GM18861 (cell line): Measurements from ENCODE around the gene BMPER.

Experiments used
- ATAC-seq: cut with Tn5 transposase; IDR thresholded peaks from one replicate; pipeline ENCODE4 v1.9.1; 2021; ENCODE audit not compliant: unreplicated experiment

Gene BMPER

DNA sequence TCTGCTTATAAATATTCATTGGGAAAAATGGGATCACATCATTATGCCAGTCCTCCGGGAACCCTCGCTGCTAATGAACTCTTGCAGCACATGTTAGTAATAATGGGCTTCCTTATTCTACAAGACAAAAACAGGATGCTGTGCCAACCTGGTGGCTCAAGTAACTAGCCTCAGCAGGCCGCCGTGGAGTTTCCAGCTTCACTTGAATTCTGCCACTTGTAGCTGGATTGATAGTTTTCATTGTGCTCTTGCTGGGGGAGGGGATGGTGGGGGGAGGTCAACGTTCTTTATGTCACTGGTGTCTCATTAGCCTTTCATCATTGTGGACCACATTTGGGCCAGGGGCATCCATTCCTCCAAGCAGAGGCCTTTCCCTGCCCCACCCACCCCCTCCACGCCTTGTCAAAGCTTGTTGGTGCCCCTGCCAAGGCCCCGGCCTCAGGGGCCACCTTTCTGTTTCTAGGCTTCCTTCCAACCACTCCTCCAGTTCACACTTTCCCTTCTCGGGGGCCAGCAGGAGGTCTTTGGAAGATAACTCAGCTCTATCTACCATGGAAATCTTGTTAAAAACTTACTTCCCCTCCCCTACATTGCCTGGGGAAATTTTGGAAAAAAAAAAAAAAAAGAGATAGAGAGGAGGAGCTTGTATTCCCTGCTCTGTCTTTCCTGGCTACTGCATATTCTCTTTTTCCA, 153.9 kb downstream of the BMPER start:
- ATAC-seq: no peak

DNA sequence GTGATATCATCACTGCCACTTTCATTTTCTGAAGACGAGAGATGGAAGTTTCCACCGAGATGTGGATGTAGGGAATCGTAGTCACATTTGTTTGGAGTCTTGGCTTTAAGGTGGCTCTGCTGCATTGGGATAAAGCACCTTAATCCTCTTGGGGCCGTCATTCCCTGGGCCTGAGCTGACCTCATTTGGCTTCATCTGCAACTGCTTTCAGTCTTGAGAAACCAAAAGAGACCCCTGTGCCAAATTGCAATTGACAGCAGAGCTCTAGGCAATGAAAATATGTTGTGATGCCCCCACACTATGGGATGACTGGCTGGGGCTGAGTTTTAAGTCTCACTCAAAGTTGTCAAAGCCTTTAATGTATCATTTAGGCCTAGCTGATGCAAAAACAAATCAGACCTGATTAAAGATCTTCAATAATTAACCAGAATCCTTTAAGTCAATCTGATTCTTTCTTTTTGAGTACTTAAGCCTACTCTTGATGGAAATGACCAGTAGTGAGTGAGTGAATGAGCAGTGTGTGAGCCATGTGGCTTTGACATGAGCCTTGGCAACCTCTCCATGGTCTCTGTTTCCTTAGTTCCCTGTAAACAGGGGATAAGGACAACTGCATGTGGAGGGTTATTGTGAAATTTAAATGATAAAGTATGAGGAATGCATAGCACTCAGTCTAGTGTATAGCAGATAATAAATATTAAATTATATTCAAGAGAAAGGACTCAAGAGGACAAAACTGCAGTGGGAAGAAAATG, 155.0 kb downstream of the BMPER start:
- ATAC-seq: no peak

DNA sequence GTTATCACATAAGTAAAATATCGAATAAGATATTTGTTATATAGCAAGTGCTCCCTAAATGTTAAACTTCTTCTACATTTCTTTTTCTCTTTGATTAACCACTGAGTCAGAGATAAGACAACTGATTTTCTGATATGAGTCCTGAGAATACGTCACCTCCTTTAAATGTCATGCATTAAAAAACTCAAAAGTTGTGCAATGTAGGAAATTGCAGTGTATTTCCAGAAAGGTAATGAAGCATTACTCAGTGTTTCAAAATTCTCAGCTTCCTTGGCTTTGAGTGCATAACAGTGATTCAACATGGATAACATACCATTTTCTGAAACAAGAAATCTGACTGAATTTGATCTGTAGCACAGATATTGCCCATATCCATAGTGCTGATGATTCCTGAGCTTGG, 155.8 kb downstream of the BMPER start:
- ATAC-seq: no peak

DNA sequence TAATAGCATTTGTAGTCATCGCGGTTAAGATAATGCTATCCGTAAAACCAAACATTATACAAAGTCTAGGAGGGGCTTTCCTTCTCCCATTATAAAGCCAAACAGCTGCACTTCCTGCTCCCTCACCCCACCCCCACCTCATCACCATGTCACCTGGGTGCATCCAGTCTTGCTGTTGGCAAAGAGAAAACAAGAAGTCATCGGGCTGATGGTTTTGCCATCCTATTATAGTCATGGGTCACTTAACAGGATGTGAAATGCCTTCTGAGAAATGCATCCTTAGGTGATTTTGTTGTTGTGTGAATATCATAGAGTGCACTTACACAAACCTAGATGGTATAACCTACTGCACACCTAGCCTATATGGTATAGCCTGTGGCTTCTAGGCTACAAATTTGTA, 157.0 kb downstream of the BMPER start:
- no peak for ATAC-seq

DNA sequence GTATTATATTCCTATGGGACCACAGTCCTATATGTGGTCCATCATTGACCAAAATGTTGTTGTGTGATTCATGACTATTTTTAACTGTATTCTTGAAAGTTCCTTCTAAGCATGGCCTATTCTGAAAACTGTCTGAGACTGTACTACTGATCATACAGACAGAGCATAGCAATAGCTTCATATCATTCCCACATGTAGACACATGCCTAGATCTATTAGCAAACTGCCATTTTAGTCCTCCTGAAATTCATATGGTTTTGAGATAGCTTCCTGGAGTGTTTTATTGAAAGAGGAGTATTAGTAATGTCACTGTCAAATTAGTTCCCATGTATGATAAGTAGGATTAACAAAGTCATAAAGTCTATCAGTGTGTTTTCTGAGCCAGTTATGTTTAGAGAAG, 157.5 kb downstream of the BMPER start:
- no peak for ATAC-seq

DNA sequence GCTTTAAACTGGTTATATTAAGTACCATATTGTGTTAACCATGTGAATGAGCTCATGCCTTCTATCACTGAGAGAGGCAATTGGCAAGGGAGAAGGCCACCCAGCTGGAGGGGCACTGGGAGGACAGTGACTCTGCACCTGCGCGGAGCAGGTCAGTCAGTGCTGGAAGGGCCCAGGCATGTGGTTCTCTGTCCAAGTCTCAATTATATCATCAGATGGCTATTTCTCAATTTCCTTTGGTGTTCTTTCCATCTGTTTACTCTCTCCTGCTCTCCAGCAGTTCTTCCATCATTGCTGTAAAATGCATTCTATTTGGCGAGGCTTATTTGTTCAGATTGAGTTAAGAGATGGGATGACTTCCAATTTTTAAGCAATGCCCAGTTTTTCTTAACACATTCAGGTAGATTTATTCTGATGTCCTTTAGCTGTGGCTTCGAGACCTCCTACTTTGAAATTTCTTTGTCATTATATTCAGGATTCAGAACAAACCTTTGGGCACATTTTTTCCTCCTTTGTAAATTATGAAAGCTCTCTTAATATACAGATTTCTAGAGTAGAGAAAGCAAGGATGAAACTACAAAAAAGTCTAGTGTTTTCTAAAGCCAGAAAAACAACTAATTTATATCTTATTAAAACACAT, 159.3 kb downstream of the BMPER start:
- no peak for ATAC-seq

DNA sequence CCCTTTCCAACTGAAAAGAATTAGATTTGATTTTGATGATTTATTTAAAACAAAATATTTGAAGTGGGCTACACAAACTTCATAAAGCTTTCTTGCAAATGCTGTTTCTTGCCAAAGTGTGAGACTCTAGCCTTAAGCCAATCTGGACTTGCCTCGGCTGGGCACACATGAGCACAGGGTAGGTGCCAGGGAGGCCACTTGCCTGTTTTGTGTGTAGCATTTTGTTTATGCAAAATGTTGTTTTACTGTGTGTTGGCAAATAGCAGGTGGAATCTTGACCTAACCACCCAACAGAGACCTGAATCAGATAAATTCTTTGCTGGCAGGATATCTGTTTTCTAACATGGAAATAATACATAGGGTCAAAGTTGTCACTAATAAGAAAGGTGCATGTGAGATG, 161.1 kb downstream of the BMPER start:
- ATAC-seq: no peak

DNA sequence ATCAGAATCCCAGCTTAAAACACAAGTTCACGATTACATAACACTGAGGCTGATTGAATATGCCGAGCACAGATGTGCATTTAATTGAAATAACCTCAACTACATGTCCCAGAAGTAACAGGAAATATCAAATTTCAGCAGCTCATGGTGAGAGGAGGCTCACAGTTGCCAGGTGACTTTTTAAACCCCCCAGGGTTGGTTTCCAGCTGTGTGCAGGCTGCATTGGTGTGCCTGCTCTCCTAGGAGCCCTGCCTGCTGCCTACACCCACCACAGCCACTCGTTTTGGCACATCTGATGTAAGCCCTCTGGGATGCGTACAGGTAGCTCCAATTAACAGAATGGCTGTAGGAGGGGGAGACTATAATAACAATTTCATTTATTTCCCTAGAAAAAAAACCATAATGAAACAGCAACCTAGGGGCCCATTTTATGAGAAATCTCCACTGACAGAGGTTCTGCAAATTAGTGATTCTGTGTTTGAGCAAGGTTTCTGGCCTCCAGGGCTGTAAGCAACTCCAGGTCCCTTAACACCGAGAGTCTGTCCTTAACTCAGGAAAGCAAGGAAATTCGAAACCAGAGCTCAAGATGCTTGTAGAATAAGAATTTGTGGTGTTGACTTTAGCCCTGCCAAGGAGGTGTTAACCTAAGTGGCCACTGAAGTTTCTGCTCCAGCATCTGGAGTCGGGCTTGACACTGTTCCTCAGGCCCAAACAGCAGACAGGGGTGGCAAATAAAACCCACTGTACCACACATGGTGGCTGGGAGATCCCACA, 161.9 kb downstream of the BMPER start:
- ATAC-seq: no peak

DNA sequence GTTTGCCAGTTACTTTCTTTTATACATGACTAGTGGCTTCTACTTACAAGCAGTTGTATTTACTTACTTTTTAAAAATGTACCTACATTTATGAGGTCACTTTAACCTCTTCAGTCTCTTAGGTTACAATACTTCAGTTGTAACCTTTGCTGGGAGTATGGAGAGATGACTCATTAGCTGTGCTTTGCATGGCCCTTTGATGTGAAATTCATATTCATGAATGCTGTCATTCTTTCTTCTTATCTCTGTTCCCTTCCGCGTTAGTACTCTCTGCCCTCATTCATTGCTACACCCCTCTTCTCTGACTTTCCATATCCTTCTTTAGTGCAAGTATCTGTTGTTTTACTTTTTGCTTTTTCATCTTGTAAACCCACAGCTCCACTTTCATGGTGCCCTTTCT, 164.3 kb downstream of the BMPER start:
- ATAC-seq: no peak

DNA sequence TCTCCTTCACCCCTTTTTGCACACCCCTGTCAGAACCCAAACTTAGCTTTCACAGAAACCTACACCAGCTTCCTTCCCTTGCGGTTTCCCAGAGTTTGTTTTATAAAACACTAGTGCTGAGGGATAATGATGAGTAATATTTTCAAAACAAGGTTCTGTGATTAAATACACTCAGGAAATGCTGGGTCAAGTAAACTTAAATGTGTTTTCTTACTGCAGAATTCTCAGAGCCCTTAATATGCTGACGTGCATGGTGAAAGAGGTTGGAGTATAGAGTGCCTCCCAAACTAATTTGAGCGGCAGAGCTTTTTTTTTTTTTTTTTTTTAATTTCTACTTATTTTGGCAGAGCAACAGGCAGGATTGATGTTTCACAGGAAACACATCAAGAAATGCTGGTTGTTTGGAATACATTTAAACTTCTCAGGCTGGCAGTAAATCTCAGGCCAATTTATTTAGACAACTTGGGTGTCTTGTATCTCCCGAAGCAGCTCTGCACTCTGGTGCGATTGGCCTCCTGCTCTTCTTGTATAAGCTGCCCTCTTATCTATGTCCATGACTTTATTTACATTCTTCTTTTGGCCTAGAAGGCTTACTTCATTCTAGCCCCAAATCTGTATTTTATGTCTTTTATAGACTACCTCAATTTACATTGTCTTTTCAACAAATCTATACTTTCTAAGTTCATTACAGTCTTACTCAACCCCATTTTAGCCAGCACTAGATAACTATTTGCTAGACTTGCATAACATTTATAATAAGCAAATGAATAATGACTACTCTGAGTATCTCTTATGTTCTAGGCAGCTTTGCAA, 165.4 kb downstream of the BMPER start:
- no peak for ATAC-seq

DNA sequence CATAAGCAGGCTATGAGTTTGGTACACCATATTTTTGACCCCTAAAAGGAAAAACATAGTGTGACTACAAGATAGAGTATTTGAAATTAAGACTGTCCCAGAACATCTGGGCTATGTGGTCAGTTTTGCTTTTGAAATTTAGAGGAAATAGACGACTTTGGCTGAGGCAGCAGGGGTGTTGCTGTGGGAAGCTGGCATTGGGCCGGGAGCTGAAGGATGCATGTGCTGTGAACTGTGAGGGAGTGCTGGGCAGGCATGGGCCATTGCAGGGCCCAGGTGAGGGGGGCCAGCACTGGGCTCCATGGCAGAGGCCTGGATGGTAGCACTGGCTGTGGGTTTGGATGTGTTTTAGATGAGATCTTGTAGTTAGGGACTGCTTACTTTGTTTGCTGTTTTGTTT, 168.3 kb downstream of the BMPER start:
- ATAC-seq: no peak

DNA sequence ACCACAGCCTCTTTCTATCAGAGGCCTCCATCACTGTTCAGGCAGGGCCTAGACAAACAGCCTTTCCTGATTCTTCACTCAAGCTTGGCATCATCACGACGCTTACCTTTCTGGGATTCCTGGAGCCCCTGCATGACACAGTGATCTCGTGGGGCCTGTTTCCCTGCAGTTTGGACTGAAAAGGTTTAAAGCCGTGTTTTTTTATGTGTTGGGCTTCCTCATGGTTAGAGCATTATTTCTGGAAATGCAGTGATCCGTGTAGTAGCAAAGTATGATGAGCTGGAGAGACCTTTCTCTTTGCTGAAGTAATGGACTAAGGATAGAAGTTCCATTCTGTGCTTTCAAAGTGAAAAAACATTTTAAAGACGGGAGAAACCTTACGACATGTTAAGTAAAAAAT, 169.1 kb downstream of the BMPER start:
- no peak for ATAC-seq

DNA sequence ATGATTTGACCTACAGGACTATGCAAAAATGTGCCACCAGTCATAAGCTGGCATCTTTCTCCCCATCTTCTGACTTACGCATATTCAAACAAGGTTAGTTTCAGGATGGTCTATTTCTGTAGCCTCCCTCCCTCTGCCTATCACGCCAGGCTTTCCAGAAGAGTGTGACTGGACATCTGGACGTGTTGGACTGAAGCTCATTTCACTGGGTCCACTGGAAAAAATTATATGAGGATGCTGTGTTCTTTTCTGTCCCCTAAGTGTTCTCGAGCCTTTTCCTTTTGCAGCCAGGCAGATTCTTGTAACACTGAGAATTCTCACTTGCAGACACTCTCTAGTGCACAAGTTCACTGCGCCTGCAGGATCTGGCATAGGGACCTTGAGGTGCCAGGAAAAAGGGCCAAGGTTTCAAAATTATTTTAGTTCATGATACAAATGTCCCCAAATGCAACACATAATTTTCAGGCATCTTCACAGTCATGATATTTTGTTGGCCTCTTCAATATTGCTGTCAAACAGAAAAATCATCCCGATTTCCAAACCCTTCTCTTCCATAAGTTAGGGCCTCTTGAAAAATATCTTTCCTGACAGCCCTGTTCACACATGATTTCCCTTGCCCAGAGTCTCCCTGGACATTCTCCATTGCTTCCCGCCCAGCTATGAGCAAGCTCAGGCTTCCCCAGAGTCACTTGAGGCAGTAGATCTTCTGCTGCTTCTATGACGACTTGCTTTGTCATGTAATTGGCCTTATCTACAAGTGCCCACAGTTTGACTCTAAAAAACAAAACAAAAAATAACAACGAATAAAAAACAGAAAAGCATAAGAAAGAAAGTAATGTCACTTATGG, 170.4 kb downstream of the BMPER start:
- ATAC-seq: no peak

DNA sequence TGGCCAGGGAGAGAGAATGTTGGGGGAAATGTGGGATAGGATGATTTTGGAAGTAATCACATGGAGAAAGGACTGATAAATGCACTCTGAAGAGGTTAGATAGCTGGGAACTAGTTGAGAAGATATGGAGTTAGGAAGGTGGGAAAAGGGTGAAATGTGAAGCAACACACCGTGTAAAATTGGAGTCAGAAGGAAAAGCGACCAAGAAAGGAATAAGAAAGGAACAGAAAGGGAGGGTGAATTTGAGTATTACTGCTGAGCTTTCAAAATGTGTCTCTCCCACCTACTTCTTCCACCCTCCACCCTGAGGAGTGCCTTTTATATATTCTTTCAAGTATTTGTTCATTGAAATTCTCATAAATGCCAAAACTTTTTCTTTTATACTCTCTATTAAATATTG, 171.8 kb downstream of the BMPER start:
- no peak for ATAC-seq

DNA sequence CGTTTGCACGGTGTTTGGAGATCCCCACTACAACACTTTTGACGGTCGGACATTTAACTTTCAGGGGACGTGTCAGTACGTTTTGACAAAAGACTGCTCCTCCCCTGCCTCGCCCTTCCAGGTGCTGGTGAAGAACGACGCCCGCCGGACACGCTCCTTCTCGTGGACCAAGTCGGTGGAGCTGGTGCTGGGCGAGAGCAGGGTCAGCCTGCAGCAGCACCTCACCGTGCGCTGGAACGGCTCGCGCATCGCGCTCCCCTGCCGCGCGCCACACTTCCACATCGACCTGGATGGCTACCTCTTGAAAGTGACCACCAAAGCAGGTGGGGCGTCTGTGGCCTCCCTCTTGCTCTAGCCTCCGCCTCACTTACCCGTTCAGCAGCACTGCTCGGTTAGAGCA, 173.5 kb downstream of the BMPER start:
- no peak for ATAC-seq

DNA sequence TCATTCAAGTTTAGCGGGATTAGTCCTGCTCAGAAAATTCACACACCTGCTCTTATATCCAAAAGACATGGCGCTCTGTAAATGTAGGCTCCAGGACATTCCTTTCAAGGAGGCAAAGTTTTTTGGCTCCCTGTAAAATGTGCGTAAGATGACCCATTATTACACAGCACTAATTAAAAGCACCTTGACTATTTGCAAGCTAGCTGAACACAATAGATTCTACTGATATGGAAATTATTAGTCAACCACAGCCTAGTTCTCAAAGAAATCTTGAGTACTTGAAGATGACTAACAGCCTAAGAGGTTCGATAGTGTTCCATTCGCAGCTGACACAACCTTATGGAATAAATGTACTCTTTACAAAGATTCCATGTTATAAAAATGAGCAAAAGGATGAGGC, 175.2 kb downstream of the BMPER start:
- ATAC-seq: no peak

DNA sequence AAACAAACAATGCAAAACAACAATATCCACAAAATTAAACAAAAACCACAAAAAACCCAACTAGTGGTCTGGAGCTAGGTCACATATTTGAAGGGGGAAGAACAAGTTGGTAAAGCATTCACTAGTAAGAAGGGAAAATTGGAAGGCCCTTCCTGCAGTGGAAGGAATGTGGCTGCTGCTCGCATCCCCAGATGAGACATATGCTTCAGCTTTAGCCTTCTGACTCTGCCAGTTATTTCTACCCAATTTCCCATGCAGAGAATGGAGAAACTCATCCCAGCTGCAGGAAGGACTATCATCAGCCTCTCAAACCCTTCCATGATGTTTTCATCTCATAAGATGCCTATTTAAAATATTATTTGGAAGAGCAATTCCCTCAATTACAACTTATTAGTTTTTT, 176.6 kb downstream of the BMPER start:
- no peak for ATAC-seq

DNA sequence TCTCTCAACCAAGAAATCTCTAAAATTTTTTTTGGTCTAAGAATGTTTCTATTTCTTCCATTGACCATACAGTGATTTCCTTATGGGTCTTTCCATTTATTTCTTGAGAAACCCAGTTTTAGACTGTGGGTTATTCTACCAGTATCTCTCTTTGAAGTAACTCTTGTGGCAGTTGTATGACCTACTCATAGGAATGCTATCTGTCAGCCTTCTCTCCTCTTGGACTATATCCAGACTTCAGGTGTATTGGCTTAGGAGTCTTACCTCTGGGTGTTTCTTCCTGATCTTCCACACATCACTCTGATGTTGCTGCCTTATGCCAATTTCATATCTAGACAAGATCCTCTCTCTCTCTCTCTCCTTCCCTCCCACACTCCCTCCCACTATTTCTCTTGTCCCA, 178.1 kb downstream of the BMPER start:
- no peak for ATAC-seq

DNA sequence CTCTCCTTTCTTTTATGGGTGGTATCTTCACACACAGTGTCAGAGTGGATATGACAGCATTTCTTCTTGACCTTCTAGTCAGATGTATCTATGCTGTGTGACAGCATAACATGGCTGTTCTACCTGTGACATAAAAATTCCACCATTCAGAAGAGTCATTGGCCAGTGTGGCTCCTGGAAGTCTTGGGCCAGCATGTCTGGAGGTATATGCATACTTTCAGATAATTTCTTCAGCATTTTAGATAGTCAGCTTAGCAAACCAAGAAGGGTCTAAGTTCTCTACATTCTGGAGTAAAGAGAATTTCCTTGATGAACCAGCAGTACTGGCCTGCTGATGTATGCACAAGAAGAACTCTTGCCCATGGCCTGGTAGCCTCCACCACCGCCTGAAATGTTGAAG, 179.3 kb downstream of the BMPER start:
- ATAC-seq: no peak

DNA sequence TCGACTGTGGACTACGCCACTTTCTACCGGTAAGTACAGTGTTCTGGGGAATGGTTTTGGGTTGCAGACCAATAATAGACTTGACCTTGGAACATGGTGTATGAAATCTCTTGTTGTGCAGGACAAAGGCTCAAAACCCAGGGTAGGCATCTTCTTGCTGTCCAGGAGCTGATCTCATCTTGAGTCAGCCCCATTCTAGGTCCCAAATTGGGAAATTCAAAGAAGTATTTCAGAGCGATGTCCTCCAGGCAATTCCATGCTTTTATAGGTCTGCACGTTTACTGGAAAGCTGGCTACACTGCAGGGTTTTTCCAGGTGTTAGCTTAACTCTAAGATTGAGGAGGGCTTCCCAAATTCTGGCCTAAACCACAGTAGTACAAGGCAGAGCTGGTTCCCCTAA, 180.7 kb downstream of the BMPER start:
- no peak for ATAC-seq
